NB4 (cell line): Measurements from ENCODE around the gene FNIP2.

Experiments used
- CTCF ChIP-seq: IDR thresholded peaks from one replicate; pipeline ENCODE4 v1.5.1; 2012; ENCODE audit warnings: low read depth, low read length
- MYC ChIP-seq: IDR thresholded peaks from 2 replicates; pipeline ENCODE4 v1.6.1; 2011; ENCODE audit warnings: low read depth, low read length
- POLR2A ChIP-seq: IDR thresholded peaks from 2 replicates; pipeline ENCODE4 v1.6.1; 2011; ENCODE audit warnings: mild to moderate bottlenecking; ENCODE audit not compliant: insufficient read length; ENCODE audit errors: extremely low read depth
- TF ChIP-seq, protein P1 (sequence below): IDR thresholded peaks from 2 replicates; pipeline ENCODE4 v1.6.1; 2011; ENCODE audit warnings: low read depth, low read length

DNA sequence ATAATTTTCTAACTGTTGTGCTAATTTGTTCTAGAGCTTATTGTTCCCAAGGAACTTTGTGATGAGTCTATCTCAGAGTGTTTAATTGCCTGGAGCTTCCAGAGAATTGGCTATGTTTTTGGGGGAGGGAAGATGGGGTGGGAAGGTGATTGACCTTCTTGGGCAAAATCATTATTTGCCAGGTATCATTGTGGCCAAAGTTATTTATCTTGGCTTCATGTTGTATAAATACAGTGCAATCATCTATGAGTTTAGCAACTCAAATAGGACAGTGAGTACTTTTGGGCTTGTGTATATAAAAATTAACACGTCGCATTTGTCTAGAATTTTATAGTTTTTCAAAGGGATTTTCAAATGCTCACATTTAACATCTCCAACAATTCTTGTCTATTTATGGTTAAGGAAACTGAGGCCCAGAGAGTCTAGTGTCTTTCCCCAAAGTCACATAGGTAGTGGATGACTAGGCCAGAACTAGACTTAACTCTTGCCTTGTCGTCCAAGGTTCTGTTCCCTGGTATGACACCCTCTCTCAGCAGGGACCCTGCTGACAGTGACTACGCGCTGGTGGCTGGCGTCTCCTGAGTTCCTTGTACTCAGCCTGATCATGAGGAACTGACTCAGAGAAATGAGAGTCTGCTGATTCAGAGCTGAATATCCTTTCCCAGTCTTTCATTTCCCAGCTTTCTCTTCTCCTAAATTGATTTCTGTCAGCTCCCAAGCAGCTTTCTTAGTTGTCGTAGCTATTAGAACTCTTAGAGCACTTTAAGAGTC, 27.7 kb downstream of the FNIP2 start:
- no peak for TF ChIP-seq POLR2A
- TF ChIP-seq CTCF = no peak
- TF ChIP-seq, protein P1, sequence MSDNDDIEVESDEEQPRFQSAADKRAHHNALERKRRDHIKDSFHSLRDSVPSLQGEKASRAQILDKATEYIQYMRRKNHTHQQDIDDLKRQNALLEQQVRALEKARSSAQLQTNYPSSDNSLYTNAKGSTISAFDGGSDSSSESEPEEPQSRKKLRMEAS = no peak
- no peak for TF ChIP-seq MYC
